ENCODE data around the gene DOC2B.

- TF ChIP-seq, protein P1, sequence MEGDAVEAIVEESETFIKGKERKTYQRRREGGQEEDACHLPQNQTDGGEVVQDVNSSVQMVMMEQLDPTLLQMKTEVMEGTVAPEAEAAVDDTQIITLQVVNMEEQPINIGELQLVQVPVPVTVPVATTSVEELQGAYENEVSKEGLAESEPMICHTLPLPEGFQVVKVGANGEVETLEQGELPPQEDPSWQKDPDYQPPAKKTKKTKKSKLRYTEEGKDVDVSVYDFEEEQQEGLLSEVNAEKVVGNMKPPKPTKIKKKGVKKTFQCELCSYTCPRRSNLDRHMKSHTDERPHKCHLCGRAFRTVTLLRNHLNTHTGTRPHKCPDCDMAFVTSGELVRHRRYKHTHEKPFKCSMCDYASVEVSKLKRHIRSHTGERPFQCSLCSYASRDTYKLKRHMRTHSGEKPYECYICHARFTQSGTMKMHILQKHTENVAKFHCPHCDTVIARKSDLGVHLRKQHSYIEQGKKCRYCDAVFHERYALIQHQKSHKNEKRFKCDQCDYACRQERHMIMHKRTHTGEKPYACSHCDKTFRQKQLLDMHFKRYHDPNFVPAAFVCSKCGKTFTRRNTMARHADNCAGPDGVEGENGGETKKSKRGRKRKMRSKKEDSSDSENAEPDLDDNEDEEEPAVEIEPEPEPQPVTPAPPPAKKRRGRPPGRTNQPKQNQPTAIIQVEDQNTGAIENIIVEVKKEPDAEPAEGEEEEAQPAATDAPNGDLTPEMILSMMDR (IDR thresholded peaks at IDR 0.05; ENCODE audit: low read depth, low read length, poor library complexity, severe bottlenecking), result no peak
- no peak for TF ChIP-seq EZH2phosphoT487 (IDR thresholded peaks at IDR 0.05; ENCODE audit: borderline replicate concordance, low read length)
Observed at GRCh38 chr17:146546-146945, 34.9 kb downstream of the DOC2B start.

Data from DOHH2 (cell line).